ENCODE data around the gene ZBTB4.

DNA sequence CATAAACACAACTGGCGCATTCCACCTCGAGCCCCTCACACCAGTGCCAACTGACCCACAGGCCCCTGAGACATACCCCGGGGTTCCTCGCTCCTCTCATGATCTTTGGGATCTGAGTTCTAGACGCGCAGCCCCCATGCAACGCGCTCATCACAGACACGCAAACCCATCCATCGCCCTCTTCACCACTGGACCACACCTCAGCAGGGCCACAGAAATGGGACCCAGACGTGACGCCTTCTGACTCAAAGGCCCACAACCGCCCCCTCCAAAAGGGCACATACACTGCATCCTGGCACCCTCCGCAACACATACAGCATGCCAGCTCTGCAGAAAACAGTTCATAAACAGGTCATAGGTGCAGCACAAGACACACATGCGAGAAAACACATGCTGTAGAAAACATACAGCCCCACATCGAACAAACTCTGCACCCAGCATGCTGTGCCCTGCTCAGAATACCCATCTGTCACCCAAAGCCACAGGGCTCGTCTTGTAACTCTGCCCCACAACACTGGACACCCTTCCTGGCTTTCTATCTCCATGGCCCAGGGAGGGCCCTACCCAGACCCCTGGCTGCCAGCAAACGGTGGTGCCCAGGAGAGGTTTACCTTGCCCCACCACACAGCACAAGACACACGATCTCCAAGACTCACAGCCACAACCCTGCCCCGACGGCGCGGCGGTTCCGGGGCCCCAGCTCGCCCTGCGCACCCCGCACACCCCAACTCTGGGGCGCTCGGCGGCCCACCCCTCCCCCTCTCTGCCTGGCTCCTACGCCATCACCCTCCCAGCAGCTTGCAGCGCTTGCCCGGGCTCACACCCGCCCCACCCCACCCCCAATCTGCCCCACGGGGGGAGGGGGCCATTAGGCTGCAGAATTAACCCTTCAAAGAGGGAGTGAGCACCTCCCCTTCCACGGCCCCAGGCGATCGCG is 887 bp downstream of the ZBTB4 start:
- TF ChIP-seq, protein P1, sequence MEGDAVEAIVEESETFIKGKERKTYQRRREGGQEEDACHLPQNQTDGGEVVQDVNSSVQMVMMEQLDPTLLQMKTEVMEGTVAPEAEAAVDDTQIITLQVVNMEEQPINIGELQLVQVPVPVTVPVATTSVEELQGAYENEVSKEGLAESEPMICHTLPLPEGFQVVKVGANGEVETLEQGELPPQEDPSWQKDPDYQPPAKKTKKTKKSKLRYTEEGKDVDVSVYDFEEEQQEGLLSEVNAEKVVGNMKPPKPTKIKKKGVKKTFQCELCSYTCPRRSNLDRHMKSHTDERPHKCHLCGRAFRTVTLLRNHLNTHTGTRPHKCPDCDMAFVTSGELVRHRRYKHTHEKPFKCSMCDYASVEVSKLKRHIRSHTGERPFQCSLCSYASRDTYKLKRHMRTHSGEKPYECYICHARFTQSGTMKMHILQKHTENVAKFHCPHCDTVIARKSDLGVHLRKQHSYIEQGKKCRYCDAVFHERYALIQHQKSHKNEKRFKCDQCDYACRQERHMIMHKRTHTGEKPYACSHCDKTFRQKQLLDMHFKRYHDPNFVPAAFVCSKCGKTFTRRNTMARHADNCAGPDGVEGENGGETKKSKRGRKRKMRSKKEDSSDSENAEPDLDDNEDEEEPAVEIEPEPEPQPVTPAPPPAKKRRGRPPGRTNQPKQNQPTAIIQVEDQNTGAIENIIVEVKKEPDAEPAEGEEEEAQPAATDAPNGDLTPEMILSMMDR (IDR thresholded peaks at IDR 0.05; ENCODE audit: low read depth, low read length): no peak
- TF ChIP-seq EZH2phosphoT487 (IDR thresholded peaks at IDR 0.05; ENCODE audit: low read depth): no peak
